Psoas muscle (tissue), 8 donors: ENCODE data around the gene HUNK. TPM values are rescaled to one million over a fixed set of nuclear protein-coding genes. Genes with fewer than 3 reads are reported as not detected.

ENCODE experiments used
- ATAC-seq, 4 donors: fragments of 200-7000 bp; cut with Tn5 transposase; one replicate each; pipeline ENCODE4 v1.9.1; 2020; ENCODE audit warnings: moderate library complexity in 3 of 4, mild to moderate bottlenecking in 2 of 4
- DNase-seq, 2 donors: peaks; one replicate each; pipeline ENCODE4 v3.0.0-alpha.2; 2020
- H3K27ac ChIP-seq: fragments of 200-600 bp; one replicate; pipeline ENCODE4 v1.8.0; 2022
- H3K27me3 ChIP-seq, 3 donors: fragments of 200-600 bp in 1 of 3; one replicate each; pipeline versions ENCODE4 v1.6.1 to v1.8.0; 2013 to 2022; ENCODE audit warnings: low read length in 2 of 3, mild to moderate bottlenecking in 2 of 3, moderate library complexity in 1 of 3; ENCODE audit not compliant: insufficient read depth in 3 of 3
- H3K36me3 ChIP-seq, 2 donors: fragments of 200-600 bp in 1 of 2; one replicate each; pipeline versions ENCODE4 v1.6.1 to v1.8.0; 2013 to 2022; ENCODE audit warnings: low read depth in 1 of 2, mild to moderate bottlenecking in 1 of 2, moderate library complexity in 1 of 2; ENCODE audit not compliant: insufficient read depth in 1 of 2
- H3K4me1 ChIP-seq: fragments of 200-600 bp; one replicate; pipeline ENCODE4 v1.8.0; 2022
- H3K4me3 ChIP-seq: fragments of 200-600 bp; one replicate; pipeline ENCODE4 v1.8.0; 2022; ENCODE audit warnings: mild to moderate bottlenecking
- H3K9me3 ChIP-seq: fragments of 200-600 bp; one replicate; pipeline ENCODE4 v1.8.0; 2022
- CTCF ChIP-seq: fragments of 200-600 bp; IDR thresholded peaks from one replicate; pipeline ENCODE4 v1.8.0; 2022; ENCODE audit warnings: antibody characterized with exemption
- WGBS, 3 donors: extraction: QIAGEN DNeasy Blood & Tissue Kit; methylation state at CpG; one replicate each; pipeline versions ENCODE4 v1.1.6 to v1.1.7; 2013; 5-methylcytosine and 5-hydroxymethylcytosine counted together
- intact Hi-C, 2 donors: fragments of 100-400 bp; cut with DNase I; formaldehyde crosslinking; loops; one replicate each; pipeline versions ENCODE4 v1.11.0 to v1.14.2; 2022
- polyA plus RNA-seq, 3 donors: library from polyadenylated mRNA; stranded (reverse); fragments of 200-250 nt; gene quantifications; one replicate each; pipeline ENCODE4 v1.2.3, GENCODE V29; 2013
- total RNA-seq, 4 donors: library from RNA; stranded (reverse); fragmentation: NEBNext Ultra II Directional in 2 of 4; extraction: Animal tissue kit (Norgen Biotek cat#: 25700) in 2 of 4; gene quantifications; one replicate each; pipeline versions ENCODE4 v1.2.1 to v1.2.4, GENCODE V29; 2021 to 2023
- donor health status: healthy with polysubstance abuse.
- donor health status: DM: no; HTN: no; CAD: no; lungs with moderate emphysema.
- donor health status: Bipolar disorder and iron deficiency.
- donor health status: healthy.
- donor health status: DM: yes; HTN: yes; CAD: no.
- donor health status: DM: no; HTN: no; CAD: no.
- donor health status: DM: no; HTN: no; CAD: no.
- donor health status: DM: yes; HTN: yes; CAD: no.

HUNK gene
- total and polyA plus RNA-seq, 7 donors = 0.03 to 0.54 (median 0.10) TPM

- H3K9me3 ChIP-seq = no peaks in the 10 kb centered on the region
- intact Hi-C loops = no loop called here
- WGBS, 3 donors = 71 to 89% (median 80%) methylated on average over 2 of the region's 2 CpGs
- DNase-seq (no peak), ATAC-seq (no peak)
- H3K4me3 ChIP-seq = no peak overlapping the region
- no peak overlapping the region for H3K27ac ChIP-seq
- no peaks in the 10 kb centered on the region for H3K4me1 ChIP-seq
- H3K27me3 ChIP-seq = no peaks in the 10 kb centered on the region
- no peaks in the 10 kb centered on the region for H3K36me3 ChIP-seq
- no peak for TF ChIP-seq CTCF
These were observed 135.9 kb downstream of the HUNK start for GRCh38 chr21:32008714-32009113.

GRCh38 chr21:32009263-32009662, 136.4 kb downstream of the HUNK start:
- no peak overlapping the region for H3K27ac ChIP-seq
- no peak for TF ChIP-seq CTCF
- no peaks in the 10 kb centered on the region for H3K36me3 ChIP-seq
- no peak overlapping the region for H3K4me3 ChIP-seq
- no peaks in the 10 kb centered on the region for H3K4me1 ChIP-seq
- DNase-seq (no peak), ATAC-seq (no peak)
- intact Hi-C loops = no loop called here
- H3K27me3 ChIP-seq = no peaks in the 10 kb centered on the region
- no peaks in the 10 kb centered on the region for H3K9me3 ChIP-seq
- 84 to 97% (median 90%) methylated on average over 3 of the region's 3 CpGs for WGBS, 3 donors

- WGBS, 3 donors = 38 to 59% (median 40%) methylated on average over 7 of the region's 7 CpGs
- DNase-seq (no peak), ATAC-seq (no peak)
- Histone ChIP-seq H3K9me3 (no peaks in the 10 kb centered on the region), H3K4me3 (no peak overlapping the region), H3K36me3 (no peaks in the 10 kb centered on the region), H3K4me1 (no peaks in the 10 kb centered on the region), H3K27me3 (no peaks in the 10 kb centered on the region), H3K27ac (no peak overlapping the region)
- TF ChIP-seq CTCF = no peak
- intact Hi-C loops = no loop called here
These were observed 142.8 kb downstream of the HUNK start for GRCh38 chr21:32015461-32016139.

GRCh38 chr21:32018381-32018780, 145.6 kb downstream of the HUNK start:
- ATAC-seq = no peak
- H3K36me3 ChIP-seq = no peaks in the 10 kb centered on the region
- intact Hi-C loops = no loop called here
- H3K27me3 ChIP-seq = no peaks in the 10 kb centered on the region
- no peaks in the 10 kb centered on the region for H3K4me1 ChIP-seq
- no peaks in the 10 kb centered on the region for H3K9me3 ChIP-seq
- WGBS, 3 donors = 90 to 91% (median 91%) methylated on average over 3 of the region's 3 CpGs
- no peak overlapping the region for H3K4me3 ChIP-seq
- no peak overlapping the region for H3K27ac ChIP-seq
- DNase-seq = no peak
- no peak for TF ChIP-seq CTCF

GRCh38 chr21:32020564-32020963, 147.7 kb downstream of the HUNK start:
- H3K9me3 ChIP-seq = no peaks in the 10 kb centered on the region
- WGBS, 3 donors = 45 to 59% (median 48%) methylated on average over 5 of the region's 5 CpGs
- no peaks in the 10 kb centered on the region for H3K27me3 ChIP-seq
- no peaks in the 10 kb centered on the region for H3K36me3 ChIP-seq
- ATAC-seq = no peak
- no peaks in the 10 kb centered on the region for H3K4me1 ChIP-seq
- no peak overlapping the region for H3K4me3 ChIP-seq
- no peak overlapping the region for H3K27ac ChIP-seq
- intact Hi-C loops = no loop called here
- no peak for TF ChIP-seq CTCF
- DNase-seq = no peak
